Hepatocyte (in vitro differentiated cells): ENCODE data around the gene IRF4. TPM values are rescaled to one million over a fixed set of nuclear protein-coding genes. Genes with fewer than 3 reads are reported as not detected.
A peak's percentile ranks its signal among the peaks of the same experiment; 100 is the strongest.
"Not testable (repeated sequence)": the region's sequence is repeated elsewhere in the genome, so short reads cannot be mapped to it uniquely, and the experiment has no call there.

Source experiments
- DNase-seq: peaks from one replicate; pipeline ENCODE4 v3.0.0-alpha.2; 2016; ENCODE audit warnings: low spot score
- H2AFZ ChIP-seq: fragments of 200-600 bp; sonication (generic); 2 replicates; pipeline ENCODE4 v1.6.0; 2016; ENCODE audit warnings: antibody characterized with exemption, mild to moderate bottlenecking
- H3K27ac ChIP-seq: fragments of 200-600 bp; sonication (generic); 2 replicates; pipeline ENCODE4 v1.5.1; 2016; ENCODE audit warnings: mild to moderate bottlenecking
- H3K27me3 ChIP-seq: fragments of 200-600 bp; sonication (generic); 2 replicates; pipeline ENCODE4 v1.6.1; 2016
- H3K36me3 ChIP-seq: fragments of 200-600 bp; sonication (generic); replicated peaks from 2 replicates; pipeline ENCODE4 v1.5.1; 2016; ENCODE audit warnings: low read depth; ENCODE audit not compliant: insufficient read depth
- H3K4me1 ChIP-seq: fragments of 200-600 bp; sonication (generic); 2 replicates; pipeline ENCODE4 v1.5.1; 2016; ENCODE audit warnings: mild to moderate bottlenecking, moderate library complexity; ENCODE audit not compliant: insufficient read depth
- H3K4me2 ChIP-seq: fragments of 200-600 bp; sonication (generic); 2 replicates; pipeline ENCODE4 v1.6.0; 2016
- H3K4me3 ChIP-seq: fragments of 200-600 bp; sonication (generic); 2 replicates; pipeline ENCODE4 v1.5.1; 2016; ENCODE audit warnings: mild to moderate bottlenecking
- H3K79me2 ChIP-seq: fragments of 200-600 bp; sonication (generic); 2 replicates; pipeline ENCODE4 v1.6.0; 2017; ENCODE audit warnings: mild to moderate bottlenecking
- H3K9me2 ChIP-seq: fragments of 200-600 bp; sonication (generic); replicated peaks from 2 replicates; pipeline ENCODE4 v1.6.0; 2017; ENCODE audit warnings: mild to moderate bottlenecking; ENCODE audit not compliant: insufficient read depth
- H3K9me3 ChIP-seq: fragments of 200-600 bp; sonication (generic); 2 replicates; pipeline ENCODE4 v1.5.1; 2016; ENCODE audit warnings: low read depth, mild to moderate bottlenecking
- H4K20me1 ChIP-seq: fragments of 200-600 bp; sonication (generic); 2 replicates; pipeline ENCODE4 v1.6.0; 2016; ENCODE audit warnings: mild to moderate bottlenecking; ENCODE audit not compliant: insufficient read depth, poor library complexity, severe bottlenecking
- CTCF ChIP-seq: fragments of 200-600 bp; sonication (generic); IDR thresholded peaks from 2 replicates; pipeline ENCODE4 v1.5.1; 2016; ENCODE audit warnings: antibody characterized with exemption, mild to moderate bottlenecking; ENCODE audit not compliant: poor library complexity
- EZH2 ChIP-seq: fragments of 200-600 bp; sonication (generic); IDR thresholded peaks from 2 replicates; pipeline ENCODE4 v1.6.1; 2016; ENCODE audit warnings: antibody characterized with exemption, mild to moderate bottlenecking, borderline replicate concordance
- EZH2phosphoT487 ChIP-seq: fragments of 200-600 bp; sonication (generic); IDR thresholded peaks from one replicate; pipeline ENCODE4 v1.6.1; 2018; ENCODE audit warnings: antibody characterized with exemption, mild to moderate bottlenecking, low read depth, moderate library complexity; ENCODE audit not compliant: unreplicated experiment, severe bottlenecking
- WGBS: methylation state at CpG from one replicate; pipeline ENCODE4 v1.1.6; 2016; ENCODE audit warnings: low lambda C conversion rate; ENCODE audit errors: missing lambda C conversion rate; 5-methylcytosine and 5-hydroxymethylcytosine counted together
- polyA plus RNA-seq: library from polyadenylated mRNA; unstranded; fragments of >200 nt; fragmentation: Nextera tagmentation; extraction: Ambion mirVana; gene quantifications from 2 replicates; pipeline ENCODE4 v1.2.1, GENCODE V29; 2016
- total RNA-seq: library from RNA; depleted of rRNA; stranded (reverse); fragments of >200 nt; gene quantifications from 2 replicates; pipeline ENCODE4 v1.2.3, GENCODE V29; 2014

The IRF4 gene
- total and polyA plus RNA-seq, 2 experiments from 2014 or later = 0.02 to 0.23 TPM

GRCh38 chr6:423055-423798, 31.7 kb downstream of the IRF4 start:
- TF ChIP-seq CTCF (no peak), EZH2phosphoT487 (no peak)
- Histone ChIP-seq H3K27me3 (no peaks in the 10 kb centered on the region), H3K4me1 (peaks cover 14% of the 10 kb centered on the region), H3K27ac (peak overlapping the region; percentile 93), H3K79me2 (no peaks in the 10 kb centered on the region), H3K36me3 (no peaks in the 10 kb centered on the region), H4K20me1 (no peaks in the 10 kb centered on the region), H3K9me2 (no peaks in the 10 kb centered on the region), H3K9me3 (no peaks in the 10 kb centered on the region), H2AFZ (no peak overlapping the region), H3K4me3 (no peak overlapping the region), H3K4me2 (peak overlapping the region; percentile 0)
- WGBS = 95% methylated on average over 11 of the region's 11 CpGs
- no peak for DNase-seq

- H3K9me2 ChIP-seq = no peaks in the 10 kb centered on the region
- no peak for TF ChIP-seq EZH2
- TF ChIP-seq CTCF = no peak
- TF ChIP-seq EZH2phosphoT487 = no peak
- H3K27me3 ChIP-seq = no peaks in the 10 kb centered on the region
- H3K4me2 ChIP-seq = no peak overlapping the region
- no peaks in the 10 kb centered on the region for H4K20me1 ChIP-seq
- no peak overlapping the region for H3K4me3 ChIP-seq
- no peaks in the 10 kb centered on the region for H3K79me2 ChIP-seq
- H3K27ac ChIP-seq = peak overlapping the region; percentile 93
- peaks cover 14% of the 10 kb centered on the region for H3K4me1 ChIP-seq
- H3K9me3 ChIP-seq = no peaks in the 10 kb centered on the region
- no peaks in the 10 kb centered on the region for H3K36me3 ChIP-seq
- 97% methylated on average over 16 of the region's 39 CpGs for WGBS
- DNase-seq = no peak
- no peak overlapping the region for H2AFZ ChIP-seq
Measured at GRCh38 chr6:423799-424345, 32.3 kb downstream of the IRF4 start.

- Histone ChIP-seq H2AFZ (no peak overlapping the region), H3K79me2 (no peaks in the 10 kb centered on the region), H3K36me3 (no peaks in the 10 kb centered on the region), H4K20me1 (no peaks in the 10 kb centered on the region), H3K27ac (no peak overlapping the region), H3K4me2 (no peak overlapping the region), H3K27me3 (peaks cover 3% of the 10 kb centered on the region), H3K9me3 (no peaks in the 10 kb centered on the region), H3K4me3 (no peak overlapping the region), H3K4me1 (peaks cover 14% of the 10 kb centered on the region), H3K9me2 (no peaks in the 10 kb centered on the region)
- no peak for DNase-seq
- TF ChIP-seq EZH2 = no peak
- no peak for TF ChIP-seq EZH2phosphoT487
- TF ChIP-seq CTCF = no peak
- 94% methylated on average over 18 of the region's 27 CpGs for whole genome bisulfite sequencing
Measured at GRCh38 chr6:424741-425417, 33.3 kb downstream of the IRF4 start.

- not testable (repeated sequence) for H3K79me2 ChIP-seq, H4K20me1 ChIP-seq, H2AFZ ChIP-seq, H3K4me2 ChIP-seq, H3K9me3 ChIP-seq, H3K36me3 ChIP-seq, H3K27ac ChIP-seq, H3K9me2 ChIP-seq, H3K4me3 ChIP-seq, H3K27me3 ChIP-seq, DNase-seq
- peaks cover 14% of the 10 kb centered on the region for H3K4me1 ChIP-seq
- 71% methylated on average over 7 of the region's 7 CpGs for WGBS
Measured at GRCh38 chr6:425418-425788, 33.9 kb downstream of the IRF4 start.

- not testable (repeated sequence) for DNase-seq, H3K79me2 ChIP-seq, H3K9me2 ChIP-seq, H3K4me2 ChIP-seq, H3K27me3 ChIP-seq, H2AFZ ChIP-seq, H3K4me3 ChIP-seq, H3K27ac ChIP-seq, H4K20me1 ChIP-seq, H3K9me3 ChIP-seq, H3K36me3 ChIP-seq
- peaks cover 14% of the 10 kb centered on the region for H3K4me1 ChIP-seq
- WGBS = 96% methylated on average over 34 of the region's 45 CpGs
Measured at GRCh38 chr6:426198-426738, 34.7 kb downstream of the IRF4 start.
